Muscle layer of duodenum (tissue), 2 donors: ENCODE data around the gene GABBR2.

Experiments used
- H3K27ac ChIP-seq: one replicate; pipeline ENCODE4 v1.7.0; 2013; ENCODE audit warnings: mild to moderate bottlenecking, low read length
- H3K27me3 ChIP-seq: one replicate; pipeline ENCODE4 v1.7.0; 2013; ENCODE audit warnings: low read depth, mild to moderate bottlenecking, control low read depth, low read length
- H3K36me3 ChIP-seq, 2 donors: one replicate each; pipeline ENCODE4 v1.7.0; 2013; ENCODE audit warnings: low read length in 2 of 2, control low read depth in 1 of 2, mild to moderate bottlenecking in 1 of 2; ENCODE audit not compliant: insufficient read depth in 2 of 2, control insufficient read depth in 1 of 2
- H3K4me1 ChIP-seq, 2 donors: one replicate each; pipeline ENCODE4 v1.7.0; 2013; ENCODE audit warnings: low read length in 2 of 2, mild to moderate bottlenecking in 2 of 2, control low read depth in 1 of 2, moderate library complexity in 1 of 2; ENCODE audit not compliant: insufficient read depth in 2 of 2, control insufficient read depth in 1 of 2
- H3K4me3 ChIP-seq, 2 donors: one replicate each; pipeline ENCODE4 v1.7.0; 2013; ENCODE audit warnings: low read length in 2 of 2, low read depth in 1 of 2, mild to moderate bottlenecking in 1 of 2
- H3K9me3 ChIP-seq, 2 donors: one replicate each; pipeline ENCODE4 v1.7.0; 2013; ENCODE audit warnings: low read length in 2 of 2, control low read depth in 1 of 2, mild to moderate bottlenecking in 1 of 2; ENCODE audit not compliant: control insufficient read depth in 1 of 2
- donor health status: healthy.

GABBR2 gene

DNA sequence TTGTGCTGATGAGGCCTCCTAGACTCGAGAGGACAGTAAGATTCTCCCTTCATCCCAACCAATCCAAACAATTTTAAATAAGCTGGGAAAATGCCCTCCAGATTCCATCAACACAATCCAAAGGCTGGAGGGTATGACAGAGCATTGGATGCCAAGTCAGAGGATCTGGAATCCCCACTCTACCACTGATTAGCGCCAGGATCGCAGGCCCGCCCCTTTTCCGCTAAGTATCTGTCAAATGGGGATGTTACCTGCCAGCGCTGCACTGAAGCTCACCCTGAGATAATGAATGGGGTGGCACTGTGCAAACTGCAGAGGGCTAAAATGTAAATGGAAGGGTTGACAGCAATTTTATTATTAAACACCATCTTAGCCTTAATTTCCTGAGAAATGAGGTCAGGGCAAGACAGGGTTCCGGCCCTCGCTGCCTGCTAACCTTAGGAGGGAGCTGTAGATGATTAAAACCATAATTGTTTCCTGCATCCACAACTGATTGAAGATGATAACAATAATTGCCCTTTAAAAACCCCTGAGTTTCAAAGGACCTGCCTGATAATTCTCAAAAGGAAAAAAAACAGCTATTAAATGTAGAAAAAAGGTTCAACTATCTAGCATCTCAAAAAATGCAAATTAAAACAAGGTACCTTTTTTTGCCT lies 31.6 kb upstream of the GABBR2 start:
- H3K27ac ChIP-seq, result no peak overlapping the region
- H3K4me3 ChIP-seq, result no peak overlapping the region
- H3K27me3 ChIP-seq, result no peaks in the 10 kb centered on the region
- peaks cover 9 to 53% of the 10 kb centered on the region in 2 donors for H3K36me3 ChIP-seq
- no peaks in the 10 kb centered on the region for H3K4me1 ChIP-seq
- peaks cover 0 to 8% of the 10 kb centered on the region in 2 donors for H3K9me3 ChIP-seq

GRCh38 chr9:98738741-98739140 lies 30.0 kb upstream of the GABBR2 start:
- no peaks in the 10 kb centered on the region for H3K4me1 ChIP-seq
- no peak overlapping the region for H3K27ac ChIP-seq
- peaks cover 0 to 8% of the 10 kb centered on the region in 2 donors for H3K9me3 ChIP-seq
- H3K36me3 ChIP-seq, result peaks cover 5 to 55% of the 10 kb centered on the region in 2 donors
- H3K27me3 ChIP-seq, result no peaks in the 10 kb centered on the region
- no peak overlapping the region for H3K4me3 ChIP-seq

DNA sequence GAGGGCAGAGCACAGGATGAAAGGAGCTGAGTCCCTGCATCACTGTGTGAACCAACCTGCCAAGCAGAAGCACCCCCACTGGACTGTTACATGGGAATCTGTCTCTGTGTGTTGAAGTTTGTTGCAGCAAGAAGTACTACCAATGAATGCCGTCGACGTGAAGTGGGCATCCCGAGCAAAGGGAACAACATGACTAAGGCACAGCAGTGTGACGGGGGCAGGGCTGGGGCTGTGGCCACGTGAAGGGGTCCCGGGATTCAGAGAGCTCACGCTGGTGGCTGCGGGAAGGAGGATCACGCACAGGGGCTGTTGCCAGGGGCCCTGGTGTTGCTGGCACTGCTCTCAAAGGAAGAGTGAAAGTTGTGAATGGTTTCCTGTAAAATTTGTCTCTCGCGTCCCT lies 27.5 kb upstream of the GABBR2 start:
- Histone ChIP-seq H3K4me3 (no peak overlapping the region), H3K27ac (no peak overlapping the region), H3K9me3 (peaks cover 0 to 8% of the 10 kb centered on the region in 2 donors), H3K27me3 (no peaks in the 10 kb centered on the region), H3K36me3 (peaks cover 5 to 43% of the 10 kb centered on the region in 2 donors), H3K4me1 (no peaks in the 10 kb centered on the region)

DNA sequence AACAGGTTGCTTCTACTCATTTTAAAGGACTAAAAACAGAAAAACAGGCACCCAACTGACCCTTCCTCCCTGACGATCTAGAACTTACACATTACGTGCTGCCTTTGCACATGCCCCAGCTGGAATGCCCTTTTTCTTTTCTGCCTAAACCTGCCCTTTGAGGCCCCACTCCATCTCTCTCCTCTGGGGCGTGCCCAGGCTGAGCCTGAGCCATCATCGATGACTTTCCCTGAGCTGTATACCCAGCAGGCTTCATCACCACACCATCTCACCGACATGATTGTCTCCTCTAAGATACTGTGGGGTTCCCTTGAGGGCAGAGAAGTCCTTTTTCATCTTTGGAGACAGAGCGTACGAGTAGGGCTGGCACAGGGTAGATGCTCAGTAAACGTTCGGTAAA lies 24.1 kb upstream of the GABBR2 start:
- H3K9me3 ChIP-seq, result no peaks in the 10 kb centered on the region
- H3K27me3 ChIP-seq, result no peaks in the 10 kb centered on the region
- peaks cover 5 to 40% of the 10 kb centered on the region in 2 donors for H3K36me3 ChIP-seq
- no peak overlapping the region for H3K4me3 ChIP-seq
- no peaks in the 10 kb centered on the region for H3K4me1 ChIP-seq
- no peak overlapping the region for H3K27ac ChIP-seq

DNA sequence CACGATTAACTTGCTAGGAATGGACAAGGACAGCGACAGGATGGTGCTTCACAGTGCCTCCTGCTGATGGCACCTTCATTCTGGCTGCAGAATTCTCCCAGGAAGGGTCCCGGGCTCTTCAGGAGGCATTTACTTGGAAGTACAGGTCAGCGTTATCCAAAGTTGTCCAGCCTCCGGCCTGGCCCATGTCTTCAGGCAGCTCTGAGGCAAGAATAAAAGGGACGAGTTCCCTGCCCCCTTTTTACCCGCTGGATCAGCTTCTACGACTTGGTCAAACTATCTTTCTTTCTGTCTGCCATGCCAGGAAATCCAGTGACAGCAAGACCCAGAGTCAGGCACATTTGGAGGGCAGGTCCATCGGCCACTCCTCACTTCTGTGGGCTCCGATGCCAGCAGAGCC lies 23.4 kb upstream of the GABBR2 start:
- Histone ChIP-seq H3K27ac (no peak overlapping the region), H3K4me1 (no peaks in the 10 kb centered on the region), H3K27me3 (no peaks in the 10 kb centered on the region), H3K36me3 (peaks cover 5 to 38% of the 10 kb centered on the region in 2 donors), H3K9me3 (no peaks in the 10 kb centered on the region), H3K4me3 (no peak overlapping the region)

GRCh38 chr9:98730871-98731270 lies 22.1 kb upstream of the GABBR2 start:
- no peaks in the 10 kb centered on the region for H3K9me3 ChIP-seq
- no peak overlapping the region for H3K27ac ChIP-seq
- no peaks in the 10 kb centered on the region for H3K4me1 ChIP-seq
- H3K27me3 ChIP-seq, result no peaks in the 10 kb centered on the region
- no peak overlapping the region for H3K4me3 ChIP-seq
- H3K36me3 ChIP-seq, result peaks cover under 1 to 26% of the 10 kb centered on the region in 2 donors

DNA sequence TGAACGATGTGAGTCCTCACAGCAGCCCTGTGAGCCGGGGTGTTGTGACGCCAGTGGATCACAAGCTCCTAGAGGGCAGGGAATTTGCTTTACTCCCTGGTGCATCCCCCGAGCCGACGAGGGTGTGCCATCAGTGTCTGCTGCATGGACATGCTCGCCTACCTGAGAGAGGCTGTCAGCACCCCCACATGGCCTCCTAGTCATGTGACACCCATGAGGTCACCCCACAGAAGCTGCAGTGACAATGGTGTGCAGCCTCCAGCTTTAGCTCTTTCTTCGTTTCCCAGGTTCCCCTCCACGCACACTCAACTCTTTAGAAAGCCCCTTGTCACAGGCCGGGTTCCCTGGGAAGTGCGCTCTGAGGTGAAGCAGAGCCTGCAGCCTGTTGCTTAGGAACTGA lies 19.8 kb upstream of the GABBR2 start:
- no peak overlapping the region for H3K4me3 ChIP-seq
- H3K4me1 ChIP-seq, result no peaks in the 10 kb centered on the region
- H3K36me3 ChIP-seq, result peaks cover 0 to 3% of the 10 kb centered on the region in 2 donors
- H3K9me3 ChIP-seq, result no peaks in the 10 kb centered on the region
- no peak overlapping the region for H3K27ac ChIP-seq
- H3K27me3 ChIP-seq, result no peaks in the 10 kb centered on the region

DNA sequence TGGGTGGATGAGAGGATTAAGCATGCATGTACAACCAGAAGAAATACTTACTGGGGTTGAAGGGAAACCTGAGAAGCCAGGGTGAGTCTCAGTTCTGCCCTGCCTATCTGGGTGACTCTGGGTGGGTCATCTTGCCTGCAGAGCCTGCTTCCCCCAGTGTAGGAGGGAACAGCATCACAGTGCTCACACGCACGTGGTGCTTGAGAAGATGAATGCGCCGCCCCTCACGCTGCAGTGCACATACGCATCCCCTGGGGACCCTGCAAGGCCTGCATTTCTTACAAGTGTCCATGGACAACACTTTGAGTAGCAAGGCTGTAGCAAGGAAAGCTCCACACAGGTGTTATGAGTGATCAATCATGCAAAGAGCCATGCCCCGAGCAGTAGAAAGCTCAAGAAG lies 18.7 kb upstream of the GABBR2 start:
- Histone ChIP-seq H3K36me3 (no peaks in the 10 kb centered on the region), H3K4me1 (no peaks in the 10 kb centered on the region), H3K27me3 (no peaks in the 10 kb centered on the region), H3K4me3 (no peak overlapping the region), H3K9me3 (no peaks in the 10 kb centered on the region), H3K27ac (no peak overlapping the region)

DNA sequence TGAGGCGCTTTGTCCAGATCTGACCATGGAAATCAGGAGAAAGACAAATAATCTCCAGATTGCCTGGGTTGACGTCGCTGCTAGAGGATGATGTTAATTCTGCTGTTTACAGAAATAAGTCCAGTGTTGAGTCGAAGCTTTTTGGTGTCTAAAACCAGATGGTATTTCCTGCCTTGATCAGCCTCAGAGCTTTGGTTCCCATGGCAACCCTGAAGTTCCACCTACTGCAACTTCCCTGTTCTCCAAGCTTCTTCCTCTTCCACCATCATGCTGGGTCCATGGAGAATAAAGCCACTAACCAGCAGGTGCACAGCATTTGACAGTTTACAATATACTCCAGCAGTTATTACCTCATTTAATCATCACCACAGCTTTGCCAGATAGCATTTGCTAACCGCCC lies 18.0 kb upstream of the GABBR2 start:
- Histone ChIP-seq H3K4me3 (no peak overlapping the region), H3K4me1 (no peaks in the 10 kb centered on the region), H3K27me3 (no peaks in the 10 kb centered on the region), H3K27ac (no peak overlapping the region), H3K36me3 (no peaks in the 10 kb centered on the region), H3K9me3 (no peaks in the 10 kb centered on the region)

DNA sequence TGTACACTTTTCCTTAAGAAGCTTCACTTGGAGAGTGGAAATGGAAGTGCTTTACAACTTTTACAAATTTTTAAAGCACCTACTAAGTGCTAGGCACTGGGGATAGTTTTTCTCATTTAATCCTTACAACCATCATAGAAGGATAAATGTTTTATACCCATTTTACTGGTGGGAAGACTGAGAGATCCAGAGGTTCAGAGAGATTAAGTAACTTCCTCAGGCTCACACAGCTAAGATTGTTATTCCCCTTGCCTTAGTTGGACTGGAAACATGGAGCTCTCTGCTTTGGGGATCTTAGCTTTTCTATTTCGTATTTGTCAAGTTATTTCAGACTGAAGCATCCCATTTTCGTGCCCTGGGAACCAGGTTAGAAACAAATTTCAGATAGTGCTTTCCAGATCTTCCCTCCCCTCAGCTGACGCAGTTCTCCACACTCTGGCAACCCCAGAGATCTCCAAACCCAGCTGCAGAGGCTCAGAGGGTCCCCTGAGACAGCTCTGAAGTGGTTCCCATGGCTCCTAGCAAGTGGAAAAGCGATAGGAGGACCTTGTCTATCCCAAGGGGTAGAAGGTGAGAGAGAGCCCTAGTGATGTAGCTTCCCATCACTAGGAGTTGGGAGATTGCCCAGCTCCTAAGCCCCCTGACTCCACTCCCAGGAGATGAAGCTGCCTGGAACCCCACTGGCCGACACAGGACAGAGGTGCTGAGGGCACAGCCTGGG lies 16.2 kb upstream of the GABBR2 start:
- H3K36me3 ChIP-seq, result no peaks in the 10 kb centered on the region
- no peak overlapping the region for H3K4me3 ChIP-seq
- no peaks in the 10 kb centered on the region for H3K27me3 ChIP-seq
- H3K4me1 ChIP-seq, result no peaks in the 10 kb centered on the region
- H3K27ac ChIP-seq, result no peak overlapping the region
- H3K9me3 ChIP-seq, result no peaks in the 10 kb centered on the region

- Histone ChIP-seq H3K4me3 (no peak overlapping the region), H3K27ac (no peak overlapping the region), H3K4me1 (no peaks in the 10 kb centered on the region), H3K27me3 (no peaks in the 10 kb centered on the region), H3K9me3 (no peaks in the 10 kb centered on the region), H3K36me3 (no peaks in the 10 kb centered on the region)
These were observed 12.9 kb upstream of the GABBR2 start for GRCh38 chr9:98721643-98722042.

GRCh38 chr9:98720402-98720801 lies 11.7 kb upstream of the GABBR2 start:
- no peaks in the 10 kb centered on the region for H3K36me3 ChIP-seq
- H3K27me3 ChIP-seq, result no peaks in the 10 kb centered on the region
- H3K4me3 ChIP-seq, result no peak overlapping the region
- H3K27ac ChIP-seq, result no peak overlapping the region
- H3K9me3 ChIP-seq, result no peaks in the 10 kb centered on the region
- H3K4me1 ChIP-seq, result no peaks in the 10 kb centered on the region
